GM18511 (cell line): Measurements from ENCODE around the gene SULT2B1.
A peak's percentile ranks its signal among the peaks of the same experiment; 100 is the strongest.
"Not testable (repeated sequence)": the region's sequence is repeated elsewhere in the genome, so short reads cannot be mapped to it uniquely, and the experiment has no call there.

Experiments used
- ATAC-seq: cut with Tn5 transposase; IDR thresholded peaks from one replicate; pipeline ENCODE4 v1.9.1; 2021; ENCODE audit warnings: mild to moderate bottlenecking, moderate library complexity; ENCODE audit not compliant: unreplicated experiment

SULT2B1 gene

DNA sequence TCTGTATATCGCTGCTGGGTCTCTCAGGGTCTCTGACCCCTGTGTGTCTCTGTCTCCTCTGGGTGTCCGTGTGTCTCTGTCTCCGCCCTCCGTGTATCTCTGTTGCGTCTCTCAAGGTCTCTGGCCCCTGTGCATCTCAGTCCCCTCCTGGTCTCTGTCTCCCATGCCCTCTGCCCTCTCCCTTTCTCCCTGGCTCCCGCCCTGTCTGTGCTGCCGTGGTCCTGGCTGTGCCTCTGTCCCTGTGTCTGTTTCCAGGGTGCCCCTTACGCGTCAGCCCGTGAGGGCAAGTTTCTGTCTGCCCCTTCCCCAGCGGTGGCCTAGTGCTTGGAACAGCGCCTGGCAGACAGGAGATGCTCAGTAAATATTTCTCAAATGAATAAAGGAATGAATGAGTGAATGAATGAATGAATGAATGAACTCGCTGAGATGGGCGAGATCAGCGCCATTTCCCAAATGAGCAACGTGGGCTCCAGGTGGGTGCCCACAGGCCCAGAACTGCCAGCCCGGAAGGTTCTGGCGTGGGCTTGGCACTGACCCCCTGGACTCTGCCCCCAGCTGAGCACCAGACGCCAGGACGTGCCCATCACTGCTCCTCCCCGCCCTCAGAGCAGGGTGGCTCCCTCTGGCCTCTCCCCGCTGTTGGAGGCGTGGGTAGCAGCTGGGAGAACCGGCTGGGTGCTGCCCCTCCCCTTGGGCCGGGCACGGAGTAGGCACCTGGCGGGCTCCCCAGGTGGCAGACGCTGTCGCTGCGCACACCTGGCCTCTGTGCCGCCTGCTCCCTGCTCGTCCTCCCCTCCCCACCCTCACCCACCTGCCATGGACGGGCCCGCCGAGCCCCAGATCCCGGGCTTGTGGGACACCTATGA lies at the start of gene SULT2B1:
TSS of gene SULT2B1 (plus strand) at position 736 of the 866 bp plus-strand sequence. CDS start at position 817, 81 bp downstream.
- ATAC-seq = no peak

DNA sequence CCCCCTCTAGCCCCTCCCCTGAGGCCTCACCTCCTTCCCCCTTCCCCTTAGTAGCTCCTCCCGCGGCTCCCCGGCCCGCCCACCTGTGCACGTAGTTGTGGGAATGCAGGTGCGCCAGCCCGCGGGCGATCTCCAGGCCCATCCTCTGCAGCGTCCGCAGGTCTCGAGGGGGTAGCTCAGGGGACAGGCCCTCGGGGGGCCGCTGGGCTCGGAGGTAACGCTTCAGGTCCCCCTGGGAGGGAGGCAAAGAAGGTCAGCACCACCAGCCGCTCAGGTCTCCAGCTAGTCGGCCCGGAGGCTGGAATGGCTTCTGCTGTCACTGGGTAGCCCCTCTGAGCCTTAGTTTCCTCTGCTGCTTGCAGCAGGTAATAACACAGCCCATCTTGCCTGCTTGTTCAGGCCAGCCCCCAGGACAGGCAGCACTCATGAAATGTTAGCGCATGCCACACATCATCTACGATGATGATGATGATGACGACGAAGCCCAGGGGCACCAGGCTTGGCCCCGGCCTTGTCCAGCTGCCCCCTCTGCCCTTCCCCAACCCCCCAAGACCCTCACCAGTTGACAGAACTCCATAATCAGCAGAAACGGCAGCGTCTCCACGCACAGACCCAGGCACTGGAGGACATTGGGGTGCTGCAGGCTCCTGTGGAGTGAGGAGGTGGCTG lies 49.5 kb upstream of the SULT2B1 start:
- ATAC-seq = no peak

DNA sequence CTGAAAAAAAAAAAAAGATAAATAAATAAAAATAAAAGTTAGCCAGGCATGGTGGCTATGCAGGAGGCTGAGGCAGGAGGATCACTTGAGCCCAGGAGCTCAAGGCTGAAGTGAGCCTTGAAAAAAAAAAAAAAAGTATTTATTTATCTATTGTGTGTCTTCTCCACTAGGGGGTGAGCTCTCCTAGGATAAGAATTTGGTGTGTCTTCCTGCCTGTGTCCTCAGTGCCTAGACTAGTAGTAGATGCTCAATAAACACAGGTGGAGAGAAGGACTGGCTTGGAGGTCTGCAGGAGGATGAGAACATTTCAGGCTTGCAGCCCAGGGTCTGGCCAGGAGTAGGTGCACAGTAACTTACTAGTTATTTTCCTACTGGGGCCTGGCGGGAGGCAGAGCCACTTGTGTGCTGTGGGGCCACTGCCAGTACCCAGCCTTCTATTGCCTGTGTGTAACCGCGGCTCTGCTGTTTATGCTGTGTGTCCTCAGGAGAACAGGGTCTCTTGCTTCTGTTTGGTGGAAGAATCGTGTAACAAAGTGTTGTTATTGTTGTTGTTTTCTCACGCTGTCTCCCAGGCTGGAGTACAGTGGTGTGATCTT lies 45.7 kb upstream of the SULT2B1 start:
- ATAC-seq = no peak

DNA sequence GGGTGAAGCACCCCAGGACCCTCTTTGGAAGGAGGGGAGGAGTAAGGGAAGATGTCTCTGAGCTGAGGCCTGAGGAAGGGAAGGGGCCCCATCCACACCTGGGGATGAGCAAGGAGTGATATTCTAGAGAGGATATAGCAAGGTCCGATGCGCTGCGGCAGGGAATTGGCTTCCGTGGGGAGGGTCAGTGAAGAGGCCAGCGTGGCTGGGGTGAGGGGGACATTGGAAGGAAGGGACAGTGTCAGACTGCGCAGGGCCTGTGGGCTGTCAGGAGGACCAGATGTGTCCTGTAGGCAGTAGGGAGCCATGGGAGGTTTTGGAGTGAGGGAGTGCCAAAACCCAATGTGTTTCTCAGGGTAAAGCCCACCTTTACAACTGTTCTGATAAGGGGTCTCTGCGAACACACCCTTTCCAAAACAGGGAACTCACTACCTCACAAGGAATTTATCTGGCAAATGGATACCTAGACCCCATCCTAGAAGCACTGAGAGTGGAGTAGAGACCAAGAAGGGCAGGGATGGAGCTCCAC lies 44.0 kb upstream of the SULT2B1 start:
- ATAC-seq = no peak

DNA sequence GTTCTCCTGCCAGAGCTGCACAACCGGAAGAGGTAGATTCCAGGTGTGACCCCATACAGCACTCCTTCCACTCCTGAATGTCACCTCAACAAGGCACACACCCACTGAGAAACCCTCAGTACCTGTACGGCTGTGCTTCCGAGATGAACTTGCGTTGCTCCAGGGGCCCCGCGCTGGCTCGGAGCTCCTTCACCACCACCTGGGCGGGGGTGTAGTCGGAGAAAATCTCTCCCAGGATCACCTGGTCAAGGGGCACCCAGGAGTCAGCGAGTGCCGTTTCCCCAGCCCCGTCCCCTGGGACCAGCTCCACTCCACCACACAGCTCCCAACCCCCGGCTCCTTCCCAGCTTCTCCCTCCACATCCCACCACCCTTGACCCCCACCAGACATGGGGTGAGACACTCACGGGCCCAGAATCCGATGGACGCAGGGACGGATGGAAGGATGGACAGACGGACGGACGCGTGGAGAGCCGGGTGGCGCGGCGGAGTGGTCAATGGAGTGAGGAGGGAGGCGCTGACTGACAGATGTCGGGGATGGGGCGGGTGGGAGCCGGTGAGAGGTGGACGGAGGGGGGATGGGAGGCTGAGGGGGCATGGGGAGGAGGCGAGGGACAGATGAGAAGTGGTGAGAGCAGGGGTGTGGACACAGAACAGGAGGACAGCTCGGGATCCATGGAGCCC lies 43.1 kb upstream of the SULT2B1 start:
- no peak for ATAC-seq

DNA sequence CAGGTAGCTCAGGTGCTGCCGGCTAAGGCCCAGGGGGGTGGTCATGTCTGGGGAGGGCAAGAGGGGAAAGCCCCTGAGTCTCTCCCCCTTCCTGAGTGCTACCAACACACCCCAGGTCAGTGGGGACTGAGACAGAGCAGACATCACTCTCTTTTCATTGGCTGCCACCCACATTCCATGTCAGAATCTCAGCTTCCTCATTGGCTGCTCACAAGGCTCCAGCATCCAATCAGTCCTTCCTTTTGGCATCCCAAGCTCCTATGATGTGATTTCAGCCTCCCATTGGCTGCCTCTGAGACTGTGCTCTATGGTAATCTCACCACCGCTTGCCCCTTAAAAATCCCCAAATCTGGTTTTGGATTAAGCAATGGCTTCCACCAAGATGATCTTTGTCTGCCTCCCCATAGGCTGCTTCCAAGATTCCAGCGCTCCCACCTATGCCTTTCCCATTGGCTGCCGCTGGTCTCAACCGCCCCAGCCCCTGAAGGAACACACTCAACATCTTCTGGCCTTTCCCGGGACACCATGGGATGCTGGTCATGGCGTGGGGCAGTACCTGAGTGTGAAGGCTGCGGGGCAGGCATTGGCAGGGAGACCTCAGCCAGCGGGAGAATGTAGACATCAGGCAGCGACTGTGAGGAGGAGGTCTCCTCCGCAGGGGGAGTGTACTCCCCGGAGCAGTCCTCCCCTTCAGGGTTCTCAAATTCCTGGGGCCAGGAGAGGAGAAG lies 42.3 kb upstream of the SULT2B1 start:
- no peak for ATAC-seq

DNA sequence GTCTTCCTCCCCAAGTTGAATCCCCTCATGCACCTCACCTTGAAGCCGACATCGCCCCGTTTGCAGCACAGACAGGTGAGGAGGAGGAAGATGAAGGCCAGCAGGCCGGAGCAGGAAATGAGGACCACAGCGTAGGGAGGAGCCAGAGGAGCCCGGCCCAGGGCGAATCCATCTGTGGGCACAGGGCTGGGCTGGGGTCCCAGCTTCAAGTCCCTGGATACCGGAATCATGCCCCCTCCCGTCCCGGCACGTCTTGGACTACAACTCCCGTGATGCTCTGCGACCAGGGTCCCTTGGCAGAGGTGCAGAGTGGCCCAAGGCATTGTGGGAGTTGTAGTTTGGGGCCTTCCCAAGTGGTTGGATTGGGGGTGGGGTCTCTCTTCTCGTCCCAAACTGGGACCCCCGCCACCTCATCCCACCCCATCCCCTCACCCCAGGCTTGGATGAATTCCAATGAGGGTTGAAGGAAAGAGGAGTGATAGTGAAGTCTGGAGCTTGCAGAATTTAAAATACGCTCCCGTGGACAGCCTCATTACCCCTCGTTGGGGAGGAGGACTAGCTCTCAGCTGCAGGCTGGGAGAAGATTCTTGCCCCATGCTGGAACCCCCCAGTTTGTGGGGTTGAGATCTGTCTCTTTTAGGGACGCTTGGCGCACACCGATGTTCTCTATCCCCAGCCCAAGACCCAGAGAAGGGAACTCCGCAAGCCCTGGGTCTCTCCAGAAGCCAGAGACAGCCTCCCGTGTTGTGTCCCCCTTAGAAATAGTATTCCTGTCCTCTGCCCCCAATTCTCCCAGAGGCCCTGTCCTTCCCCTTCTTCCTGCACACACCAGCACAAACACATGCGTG lies 41.3 kb upstream of the SULT2B1 start:
- no peak for ATAC-seq

DNA sequence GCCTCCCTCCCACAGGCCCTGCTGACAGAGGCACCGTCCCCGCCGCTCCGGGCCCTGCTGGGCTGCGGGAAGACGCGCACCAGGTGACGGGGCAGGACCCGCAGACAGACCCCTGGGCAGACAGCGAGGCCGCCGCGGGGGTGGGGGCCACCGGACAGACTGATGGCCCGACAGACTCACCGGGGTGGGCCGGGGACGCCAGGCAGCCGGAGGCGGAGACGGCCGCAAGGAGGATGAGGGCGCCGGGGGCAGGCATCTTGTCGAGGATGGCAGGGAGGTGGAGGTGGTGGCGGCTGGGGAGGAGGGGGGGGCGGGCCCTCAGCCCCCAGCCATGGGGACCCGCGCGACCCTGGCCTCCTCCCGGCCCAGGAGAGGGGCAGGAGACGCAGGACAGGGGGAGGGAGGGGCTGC lies 40.6 kb upstream of the SULT2B1 start:
- no peak for ATAC-seq

DNA sequence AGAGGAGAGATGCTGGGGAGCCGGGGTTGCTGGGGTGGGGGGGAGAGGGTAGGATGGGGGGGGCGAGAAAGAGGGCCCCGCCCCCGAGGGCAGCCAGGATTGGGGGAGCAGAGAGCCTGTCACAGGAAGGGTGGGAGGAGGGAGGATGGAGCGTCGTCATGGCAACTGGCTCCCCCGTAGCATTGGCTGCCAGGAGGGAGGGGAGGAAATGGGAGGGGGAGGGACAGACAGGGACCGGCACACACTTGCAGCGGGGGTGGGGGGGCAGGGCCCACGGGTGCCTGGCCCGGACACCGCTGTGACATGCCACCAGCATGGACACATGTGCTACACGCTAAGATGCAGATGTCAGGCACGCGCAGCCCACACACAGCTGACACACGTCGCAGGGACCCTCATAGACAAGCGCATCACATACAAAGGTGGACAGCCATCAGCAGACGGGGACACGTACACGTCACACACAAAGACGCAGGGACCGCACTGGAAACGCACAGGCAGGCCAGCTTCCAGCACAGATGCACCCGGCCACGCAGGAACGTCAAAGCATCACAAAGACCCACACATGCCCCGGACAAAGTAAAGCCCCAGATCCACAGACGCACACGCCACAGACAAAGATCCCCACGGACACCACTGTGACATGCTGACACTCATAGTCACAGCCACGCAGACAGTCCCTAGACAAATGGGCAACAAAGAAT lies 40.0 kb upstream of the SULT2B1 start, which contains the start of gene LMTK3:
TSS of gene LMTK3 (minus strand) at position 36 of the 704 bp plus-strand sequence. CDS start 259 bp downstream, outside the sequence.
- ATAC-seq = no peak

DNA sequence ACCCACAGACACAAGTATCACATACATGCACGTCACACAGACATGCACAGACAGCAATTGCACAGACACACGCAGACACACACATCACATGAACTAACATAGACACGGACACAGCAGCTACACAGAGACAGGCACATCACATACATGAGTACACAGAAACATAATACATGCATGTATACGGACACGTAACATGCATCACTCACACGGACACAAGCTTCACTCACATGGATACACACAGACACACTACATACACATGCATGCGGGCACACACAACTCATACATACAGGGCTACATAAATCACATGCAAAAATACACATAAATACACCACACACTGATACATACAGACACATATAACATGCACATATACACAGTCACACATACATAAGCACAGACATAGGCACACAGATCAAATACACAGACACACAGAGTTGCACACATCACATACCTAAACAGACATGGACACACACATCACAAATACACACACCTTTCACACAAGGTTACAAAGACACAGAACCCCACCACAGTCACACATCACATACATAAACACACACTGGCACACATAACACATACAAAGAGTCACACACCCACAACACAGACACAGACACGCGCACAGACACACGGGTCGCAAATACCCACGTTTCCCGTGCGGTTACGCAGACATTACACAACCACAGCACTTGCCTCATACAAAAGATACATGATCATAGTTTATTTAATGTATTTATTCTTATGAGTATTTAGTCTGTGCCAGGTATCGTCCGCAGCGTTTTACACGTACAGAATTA lies 39.3 kb upstream of the SULT2B1 start:
- ATAC-seq = no peak

DNA sequence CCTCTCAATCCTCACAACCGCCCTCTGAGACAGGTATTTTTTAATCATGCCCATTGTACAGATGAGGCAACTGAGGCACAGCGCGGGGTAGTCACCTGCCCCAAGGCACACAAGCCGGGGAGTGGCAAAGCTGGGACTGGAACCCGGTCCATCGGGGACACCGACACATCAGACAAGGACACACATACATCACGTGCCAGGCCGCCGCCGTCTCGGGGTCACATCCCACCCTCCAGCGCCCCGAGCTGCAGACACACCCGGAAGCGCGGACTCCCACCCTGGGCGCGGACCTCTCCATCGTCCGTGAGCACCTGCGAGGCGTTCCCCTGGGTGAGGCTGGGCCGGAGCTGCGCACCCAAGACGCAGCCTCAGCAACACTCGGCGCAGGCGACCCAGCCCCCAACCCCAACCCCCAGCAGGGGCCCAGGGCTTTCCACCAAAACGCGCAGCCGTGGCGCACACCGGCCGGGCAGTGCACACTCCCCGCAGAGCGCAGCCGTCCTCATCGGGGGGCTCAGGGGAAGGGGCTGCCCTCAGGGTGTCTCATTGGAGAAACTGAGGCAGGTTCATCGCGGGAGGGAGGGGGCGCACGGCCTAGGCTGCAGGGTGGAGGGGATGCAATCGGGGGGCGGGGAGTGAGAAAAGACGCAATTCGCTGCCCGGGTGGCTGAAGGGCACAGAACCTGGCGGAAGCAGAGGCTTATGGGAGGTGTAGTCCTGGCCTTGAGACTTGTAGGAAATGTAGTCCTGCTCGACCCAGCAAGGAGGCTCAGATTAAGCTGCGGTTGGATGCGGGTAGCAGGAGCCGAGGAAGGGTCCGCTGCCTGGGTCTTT lies 38.5 kb upstream of the SULT2B1 start:
- peak; percentile 63 for ATAC-seq

DNA sequence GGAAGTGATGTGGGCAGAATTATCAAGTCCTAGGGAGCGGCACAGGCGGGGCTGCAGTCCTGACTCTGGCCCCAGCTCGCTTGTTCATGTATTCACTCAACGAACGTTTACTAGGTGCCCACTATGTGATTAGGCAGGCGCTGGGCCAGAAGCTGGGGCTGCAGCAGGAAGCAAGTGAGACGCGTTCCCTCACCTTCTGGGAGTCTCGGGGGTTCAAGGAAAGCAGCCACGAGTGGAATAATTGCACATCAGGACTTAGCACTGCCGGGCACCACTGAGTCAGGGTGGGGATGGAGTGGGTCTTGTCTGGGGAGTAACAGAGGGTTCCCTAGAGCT lies 37.9 kb upstream of the SULT2B1 start:
- ATAC-seq = no peak

DNA sequence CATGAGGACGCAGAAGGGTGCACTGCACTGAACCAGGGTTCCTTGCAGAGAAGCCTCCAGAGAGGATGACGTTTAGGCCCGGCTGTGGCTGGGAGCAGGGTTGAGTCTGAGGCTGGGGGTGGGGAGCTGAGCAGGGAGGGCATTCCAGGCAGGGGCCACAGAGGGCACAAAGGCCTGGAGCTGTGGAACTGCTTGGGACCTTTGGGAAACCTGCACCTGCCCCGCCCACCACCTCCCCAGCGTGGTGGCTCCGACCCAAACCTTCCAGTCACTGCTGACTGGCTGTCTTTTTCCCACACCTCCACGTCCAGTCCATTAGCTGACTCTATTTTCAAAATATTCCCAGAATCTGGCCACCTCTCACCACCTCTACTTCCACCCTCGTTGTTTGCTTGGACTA lies 35.4 kb upstream of the SULT2B1 start:
- no peak for ATAC-seq

DNA sequence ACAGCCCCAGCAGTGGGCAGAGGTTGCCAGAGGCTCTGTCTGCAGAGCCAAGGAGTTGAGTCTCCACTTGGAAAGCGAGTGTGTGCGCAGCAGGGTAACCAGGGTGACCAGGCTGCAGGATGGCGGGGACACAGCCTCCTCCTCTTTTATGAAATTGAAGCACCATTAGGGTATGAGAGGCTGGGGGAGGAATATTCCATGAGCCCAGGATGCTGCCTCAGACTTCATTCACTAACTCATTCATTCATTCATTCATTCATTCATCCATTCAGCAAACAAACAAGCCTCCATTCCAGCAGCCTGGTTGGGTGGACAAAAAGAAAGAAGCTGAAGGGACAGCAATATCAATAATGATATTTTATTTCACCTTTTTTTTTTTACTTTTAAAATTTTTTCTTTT lies 33.8 kb upstream of the SULT2B1 start:
- ATAC-seq = no peak

DNA sequence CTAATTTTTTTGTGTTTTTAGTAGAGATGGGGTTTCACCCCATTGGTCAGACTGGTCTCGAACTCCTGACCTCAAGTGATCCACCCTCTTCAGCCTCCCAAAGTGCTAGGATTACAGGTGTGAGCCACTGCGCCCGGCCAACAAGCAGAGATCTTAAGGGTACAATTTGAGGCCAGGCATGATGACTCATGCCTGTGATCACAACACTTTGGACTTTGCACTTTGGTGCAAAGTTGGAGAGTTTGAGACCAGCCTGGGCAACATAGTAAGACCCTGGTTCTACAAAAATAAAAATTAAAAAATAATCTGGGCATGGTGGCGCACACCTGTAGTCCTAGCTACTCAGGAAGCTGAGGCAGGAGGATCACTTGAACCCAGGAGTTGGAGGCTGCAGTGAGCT lies 32.5 kb upstream of the SULT2B1 start:
- ATAC-seq = not testable (repeated sequence)

DNA sequence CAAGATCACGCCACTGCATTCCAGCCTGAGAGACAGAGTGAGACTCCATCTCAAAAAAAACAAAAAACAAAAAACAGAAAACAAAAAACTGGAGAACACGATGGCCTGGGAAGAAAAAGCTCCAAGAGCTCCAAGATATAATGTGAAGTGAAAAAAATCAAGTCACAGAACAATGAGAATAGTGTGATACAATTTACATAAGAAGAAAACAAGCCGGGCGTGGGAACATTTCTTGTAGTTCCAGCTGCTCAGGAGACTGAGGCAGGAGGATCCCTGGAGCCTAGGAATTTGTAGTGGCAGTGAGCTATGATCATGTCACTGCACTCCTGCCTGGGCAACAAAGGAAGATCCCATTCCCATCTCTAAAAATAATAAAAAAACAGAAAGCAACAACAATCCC lies 31.8 kb upstream of the SULT2B1 start:
- no peak for ATAC-seq

DNA sequence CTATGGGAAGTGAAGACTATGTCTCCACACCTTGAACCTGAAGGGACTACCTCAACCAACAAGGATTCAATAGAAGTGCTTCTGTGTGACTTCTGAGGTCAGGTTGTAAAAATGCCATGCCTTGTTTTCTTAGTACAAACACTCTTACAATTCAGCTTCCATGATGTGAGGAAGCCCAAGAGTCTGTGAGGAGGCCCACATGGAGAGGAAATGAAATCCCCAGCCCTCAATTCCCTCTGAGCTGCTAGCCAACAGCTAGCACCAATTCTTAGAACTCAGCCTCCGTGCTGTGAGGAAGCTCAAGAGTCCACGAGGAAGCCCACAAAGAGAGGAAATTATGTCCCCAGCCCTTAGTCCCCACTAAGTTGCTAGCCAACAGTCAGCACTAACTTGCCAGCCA lies 27.8 kb upstream of the SULT2B1 start:
- no peak for ATAC-seq
